ENCODE results near the gene GDPD1. TPM values are rescaled to one million over a fixed set of nuclear protein-coding genes. Genes with fewer than 3 reads are reported as not detected.

GDPD1 gene
- total RNA-seq: 1 to 10 TPM in 5 of 6 experiments, under 1 TPM in 1; 0.71 to 5.8 (median 1.2) TPM
- long read RNA-seq: 0 reads

DNA sequence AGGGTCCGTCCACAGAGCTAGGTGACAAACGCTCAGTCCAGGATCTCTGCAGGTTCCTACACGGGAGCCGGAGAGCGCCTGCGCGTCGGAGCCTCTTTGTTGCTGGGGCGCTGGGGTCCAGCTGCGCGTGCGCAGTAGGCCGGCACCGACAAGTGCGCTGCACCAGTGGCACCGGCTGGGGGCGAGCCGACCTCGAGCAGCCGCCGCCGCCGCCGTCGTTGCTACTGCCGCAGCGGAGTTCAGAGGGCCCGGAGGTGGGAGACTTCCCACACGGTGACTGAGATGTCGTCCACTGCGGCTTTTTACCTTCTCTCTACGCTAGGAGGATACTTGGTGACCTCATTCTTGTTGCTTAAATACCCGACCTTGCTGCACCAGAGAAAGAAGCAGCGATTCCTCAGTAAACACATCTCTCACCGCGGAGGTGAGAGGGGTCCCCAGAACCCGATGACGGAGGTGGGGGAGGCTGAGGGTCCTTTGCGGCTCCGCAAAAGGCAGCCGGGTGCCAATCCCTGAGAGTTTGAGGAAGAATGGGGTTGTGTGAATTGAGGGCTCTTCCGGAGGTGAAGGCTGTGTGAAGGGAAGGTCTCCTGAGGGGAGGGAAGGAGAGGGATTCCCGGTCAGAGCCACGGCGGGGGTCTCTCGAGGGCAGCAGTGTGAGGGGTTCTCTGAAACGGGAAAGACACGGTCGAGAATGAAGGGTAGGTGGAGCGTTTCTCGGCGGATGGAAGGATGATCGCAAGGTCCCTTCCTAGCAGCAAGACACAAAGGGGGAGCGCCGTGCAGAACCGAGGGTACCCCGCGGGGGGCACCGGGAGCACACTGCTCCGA lies at the start of gene GDPD1:
TSS of gene GDPD1 (plus strand) at position 184 of the 831 bp plus-strand sequence. CDS start at position 283, 99 bp downstream.
- Histone ChIP-seq H3K27ac (peak within 1 kb of the TSS; percentile 24 to 69 (median 44)), H3K4me1 (no peaks in the 10 kb centered on the region), H3K9me3 (no peaks in the 10 kb centered on the region), H3K36me3 (no peaks in the 10 kb centered on the region), H3K27me3 (no peaks in the 10 kb centered on the region), H3K4me3 (peak within 1 kb of the TSS; percentile 68 to 84 (median 74))
- peak; percentile 97 for DNase-seq
- WGBS (ENCODE audit: insufficient coverage, low coverage, low lambda C conversion rate, missing lambda C conversion rate): under 1% methylated on average over 40 of the region's 60 CpGs
- TF ChIP-seq POLR2A (IDR thresholded peaks at IDR 0.05): no peak
- TF ChIP-seq, protein P1, sequence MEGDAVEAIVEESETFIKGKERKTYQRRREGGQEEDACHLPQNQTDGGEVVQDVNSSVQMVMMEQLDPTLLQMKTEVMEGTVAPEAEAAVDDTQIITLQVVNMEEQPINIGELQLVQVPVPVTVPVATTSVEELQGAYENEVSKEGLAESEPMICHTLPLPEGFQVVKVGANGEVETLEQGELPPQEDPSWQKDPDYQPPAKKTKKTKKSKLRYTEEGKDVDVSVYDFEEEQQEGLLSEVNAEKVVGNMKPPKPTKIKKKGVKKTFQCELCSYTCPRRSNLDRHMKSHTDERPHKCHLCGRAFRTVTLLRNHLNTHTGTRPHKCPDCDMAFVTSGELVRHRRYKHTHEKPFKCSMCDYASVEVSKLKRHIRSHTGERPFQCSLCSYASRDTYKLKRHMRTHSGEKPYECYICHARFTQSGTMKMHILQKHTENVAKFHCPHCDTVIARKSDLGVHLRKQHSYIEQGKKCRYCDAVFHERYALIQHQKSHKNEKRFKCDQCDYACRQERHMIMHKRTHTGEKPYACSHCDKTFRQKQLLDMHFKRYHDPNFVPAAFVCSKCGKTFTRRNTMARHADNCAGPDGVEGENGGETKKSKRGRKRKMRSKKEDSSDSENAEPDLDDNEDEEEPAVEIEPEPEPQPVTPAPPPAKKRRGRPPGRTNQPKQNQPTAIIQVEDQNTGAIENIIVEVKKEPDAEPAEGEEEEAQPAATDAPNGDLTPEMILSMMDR (IDR thresholded peaks at IDR 0.05): peak; percentile 64 to 79 (median 72)
- intact Hi-C loops (cut with DNase I): no loop called here
- peak; percentile 99 for ATAC-seq

DNA sequence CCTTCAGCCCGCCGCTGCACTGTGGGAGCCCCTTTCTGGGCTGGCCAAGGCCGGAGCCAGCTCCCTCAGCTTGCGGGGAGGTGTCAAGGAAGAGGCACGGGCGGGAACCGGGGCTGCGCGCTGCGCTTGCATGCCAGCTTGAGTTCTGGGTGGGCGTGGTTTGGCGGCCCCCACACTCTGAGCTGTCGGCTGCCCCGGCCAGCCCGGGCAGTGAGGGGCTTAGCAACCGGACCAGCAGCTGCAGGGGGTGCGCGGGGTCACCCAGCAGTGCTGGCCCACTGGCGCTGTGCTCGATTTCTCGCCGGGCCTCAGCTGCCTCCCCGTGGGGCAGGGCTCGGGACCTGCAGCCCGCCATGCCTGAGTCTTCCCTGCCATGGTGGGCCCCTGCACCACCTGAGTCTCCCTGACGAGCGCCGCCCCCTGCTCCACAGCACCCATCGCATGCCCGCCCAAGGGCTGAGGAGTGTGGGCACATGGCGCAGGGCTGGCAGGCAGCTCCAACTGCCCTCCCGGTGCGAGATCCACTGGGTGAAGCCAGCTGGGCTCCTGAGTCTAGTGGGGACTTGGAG lies 47.8 kb upstream of the GDPD1 start:
- Histone ChIP-seq H3K4me3 (no peak overlapping the region), H3K9me3 (no peaks in the 10 kb centered on the region), H3K36me3 (no peaks in the 10 kb centered on the region), H3K4me1 (no peaks in the 10 kb centered on the region), H3K27ac (no peak overlapping the region), H3K27me3 (no peaks in the 10 kb centered on the region)
- ATAC-seq: no peak
- no peak for TF ChIP-seq POLR2A (IDR thresholded peaks at IDR 0.05)
- TF ChIP-seq, protein P1 (IDR thresholded peaks at IDR 0.05): no peak
- intact Hi-C loops (cut with DNase I): no loop called here
- WGBS (ENCODE audit: insufficient coverage, low coverage, low lambda C conversion rate, missing lambda C conversion rate): no CpG with 5 or more reads among the region's 33 CpGs
- no peak for DNase-seq

DNA sequence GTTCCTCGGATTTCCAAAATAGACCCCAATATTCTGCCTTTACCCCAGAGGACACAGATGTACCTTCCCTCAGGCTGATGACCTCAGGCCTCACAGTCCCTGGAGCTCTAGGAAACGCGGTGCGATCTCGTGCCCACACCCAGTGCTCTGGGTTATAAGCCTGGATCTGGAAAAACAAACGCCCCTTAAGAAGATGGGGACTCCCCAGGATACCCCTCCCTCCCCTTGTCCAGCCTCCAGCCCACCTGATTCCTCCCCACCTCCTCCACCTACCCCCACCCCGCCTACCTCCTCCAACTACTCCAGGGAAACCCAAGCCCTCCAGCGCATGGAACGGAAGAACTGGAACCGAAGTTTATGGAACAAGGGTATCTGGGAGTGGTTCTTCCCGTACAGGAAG lies 45.6 kb upstream of the GDPD1 start:
- DNase-seq (no peak), ATAC-seq (no peak)
- intact Hi-C loops (cut with DNase I): no loop called here
- no peaks in the 10 kb centered on the region for H3K36me3 ChIP-seq
- H3K4me1 ChIP-seq: no peaks in the 10 kb centered on the region
- no peaks in the 10 kb centered on the region for H3K9me3 ChIP-seq
- H3K4me3 ChIP-seq: no peak overlapping the region
- no peak for TF ChIP-seq POLR2A (IDR thresholded peaks at IDR 0.05)
- H3K27ac ChIP-seq: no peak overlapping the region
- H3K27me3 ChIP-seq: no peaks in the 10 kb centered on the region
- WGBS (ENCODE audit: insufficient coverage, low coverage, low lambda C conversion rate, missing lambda C conversion rate): 98% methylated on average over 4 of the region's 11 CpGs

DNA sequence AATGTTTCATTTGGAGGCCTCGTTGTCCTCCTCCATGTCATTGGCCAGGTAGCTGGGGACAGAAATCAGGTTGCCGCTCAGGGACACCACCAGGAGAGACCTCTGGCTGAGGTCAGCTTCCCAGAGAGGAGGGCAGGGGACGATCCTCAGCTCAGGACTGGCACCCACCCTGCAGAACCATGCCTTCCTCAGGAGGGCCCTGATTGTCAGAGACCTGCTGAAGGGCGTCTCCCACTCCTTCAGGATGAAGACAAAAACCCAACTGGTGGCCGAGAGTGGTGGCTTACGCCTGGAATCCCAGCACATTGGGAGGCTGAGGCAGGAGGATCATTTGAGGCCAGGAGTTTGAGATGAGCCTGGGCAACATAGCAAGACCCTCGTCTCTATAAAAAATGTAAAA lies 45.2 kb upstream of the GDPD1 start:
- Histone ChIP-seq H3K4me1 (no peaks in the 10 kb centered on the region), H3K27ac (no peak overlapping the region), H3K36me3 (no peaks in the 10 kb centered on the region), H3K9me3 (no peaks in the 10 kb centered on the region), H3K27me3 (no peaks in the 10 kb centered on the region), H3K4me3 (no peak overlapping the region)
- ATAC-seq: no peak
- TF ChIP-seq, protein P1 (IDR thresholded peaks at IDR 0.05): no peak
- no peak for TF ChIP-seq POLR2A (IDR thresholded peaks at IDR 0.05)
- DNase-seq: no peak
- intact Hi-C loops (cut with DNase I): no loop called here
- WGBS (ENCODE audit: insufficient coverage, low coverage, low lambda C conversion rate, missing lambda C conversion rate): 100% methylated on average over 5 of the region's 7 CpGs
